Choroid plexus epithelial cell (primary cell): Measurements from ENCODE around the gene GNB1.

ENCODE experiments used
- DNase-seq: peaks from one replicate; pipeline ENCODE4 v3.0.0-alpha.2; 2010; ENCODE audit warnings: low read depth
- H3K4me3 ChIP-seq: 2 replicates; pipeline ENCODE4 v1.5.1; 2011; ENCODE audit warnings: low read depth, mild to moderate bottlenecking, control low read depth, low read length, moderate library complexity
- CTCF ChIP-seq: conservative IDR thresholded peaks from 2 replicates; pipeline ENCODE4 v1.5.1; 2011; ENCODE audit warnings: low read depth, mild to moderate bottlenecking, control low read depth, inconsistent platforms, low read length, moderate library complexity

The GNB1 gene

GRCh38 chr1:1847890-1848289, 43.0 kb downstream of the GNB1 start:
- DNase-seq: no peak
- TF ChIP-seq CTCF: no peak
- H3K4me3 ChIP-seq: no peak overlapping the region

GRCh38 chr1:1847061-1847850, 43.6 kb downstream of the GNB1 start:
- H3K4me3 ChIP-seq: no peak overlapping the region
- peak; percentile 21 for DNase-seq

GRCh38 chr1:1846386-1846918, 44.4 kb downstream of the GNB1 start:
- no peak overlapping the region for H3K4me3 ChIP-seq
- TF ChIP-seq CTCF: no peak
- DNase-seq: no peak

More at GRCh38 chr1:1847061-1847850, 43.6 kb downstream of the GNB1 start:
- TF ChIP-seq CTCF: no peak

GRCh38 chr1:1842360-1843146, 48.3 kb downstream of the GNB1 start:
- no peak overlapping the region for H3K4me3 ChIP-seq
- TF ChIP-seq CTCF: no peak
- no peak for DNase-seq

- no peak overlapping the region for H3K4me3 ChIP-seq
- peak; percentile 34 for TF ChIP-seq CTCF
Measured at GRCh38 chr1:1841575-1841995, 49.3 kb downstream of the GNB1 start.

GRCh38 chr1:1839311-1839965, 51.4 kb downstream of the GNB1 start:
- no peak for TF ChIP-seq CTCF
- DNase-seq: no peak
- no peak overlapping the region for H3K4me3 ChIP-seq

More at GRCh38 chr1:1841575-1841995, 49.3 kb downstream of the GNB1 start:
- DNase-seq: peak; percentile 36
